ENCODE measurements around the gene ARHGAP24. TPM values are rescaled to one million over a fixed set of nuclear protein-coding genes. Genes with fewer than 3 reads are reported as not detected.

The ARHGAP24 gene
- total and polyA plus RNA-seq, 2 experiments from 2014 or later = 0.21 to 0.36 TPM

GRCh38 chr4:85826060-85826678 lies 351.2 kb downstream of the ARHGAP24 start:
- Histone ChIP-seq H3F3A (replicated peaks; ENCODE audit: low read depth) (no peaks in the 10 kb centered on the region), H3K4me1 (ENCODE audit: insufficient read depth) (peaks cover 56% of the 10 kb centered on the region), H2AFZ (peak overlapping the region; percentile 2; the same call in 1 of the 2 replicates), H3K27ac (ENCODE audit: low read depth) (peak overlapping the region; percentile 86), H3K27me3 (ENCODE audit: insufficient read depth) (no peaks in the 10 kb centered on the region), H4K20me1 (replicated peaks; ENCODE audit: insufficient read depth) (no peaks in the 10 kb centered on the region), H3K36me3 (ENCODE audit: insufficient read depth) (no peaks in the 10 kb centered on the region), H3K4me3 (peak overlapping the region; percentile 22; the same call in 1 of the 2 replicates), H3K9me2 (ENCODE audit: insufficient read depth) (no peaks in the 10 kb centered on the region), H3K79me2 (replicated peaks; ENCODE audit: insufficient read depth) (no peaks in the 10 kb centered on the region), H3K4me2 (peak overlapping the region; percentile 60)
- Mint-ChIP-seq H3K4me1 (peaks cover 46% of the 10 kb centered on the region), H3K27ac (peak overlapping the region; percentile 84), H3K9me3 (no peaks in the 10 kb centered on the region), H3K36me3 (ENCODE audit: low read depth) (no peaks in the 10 kb centered on the region), H3K27me3 (ENCODE audit: insufficient read depth, low read depth, poor library complexity) (no peaks in the 10 kb centered on the region), H3K4me3 (peak overlapping the region; percentile 43)
- TF ChIP-seq, protein P1, sequence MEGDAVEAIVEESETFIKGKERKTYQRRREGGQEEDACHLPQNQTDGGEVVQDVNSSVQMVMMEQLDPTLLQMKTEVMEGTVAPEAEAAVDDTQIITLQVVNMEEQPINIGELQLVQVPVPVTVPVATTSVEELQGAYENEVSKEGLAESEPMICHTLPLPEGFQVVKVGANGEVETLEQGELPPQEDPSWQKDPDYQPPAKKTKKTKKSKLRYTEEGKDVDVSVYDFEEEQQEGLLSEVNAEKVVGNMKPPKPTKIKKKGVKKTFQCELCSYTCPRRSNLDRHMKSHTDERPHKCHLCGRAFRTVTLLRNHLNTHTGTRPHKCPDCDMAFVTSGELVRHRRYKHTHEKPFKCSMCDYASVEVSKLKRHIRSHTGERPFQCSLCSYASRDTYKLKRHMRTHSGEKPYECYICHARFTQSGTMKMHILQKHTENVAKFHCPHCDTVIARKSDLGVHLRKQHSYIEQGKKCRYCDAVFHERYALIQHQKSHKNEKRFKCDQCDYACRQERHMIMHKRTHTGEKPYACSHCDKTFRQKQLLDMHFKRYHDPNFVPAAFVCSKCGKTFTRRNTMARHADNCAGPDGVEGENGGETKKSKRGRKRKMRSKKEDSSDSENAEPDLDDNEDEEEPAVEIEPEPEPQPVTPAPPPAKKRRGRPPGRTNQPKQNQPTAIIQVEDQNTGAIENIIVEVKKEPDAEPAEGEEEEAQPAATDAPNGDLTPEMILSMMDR (conservative IDR thresholded peaks at IDR 0.05; ENCODE audit: low read depth in 2 of 2) = peak in 1 of 2 experiments; percentile 34; a peak in 3 of 4 replicates
- TF ChIP-seq ETS1 (IDR thresholded peaks at IDR 0.05) = no peak
- DNase-seq (ENCODE audit: low spot score) (peak; percentile 75), ATAC-seq (peak; percentile 84)

- peaks cover 53% of the 10 kb centered on the region for H3K4me1 Mint-ChIP-seq
- H3K4me2 ChIP-seq = peak overlapping the region; percentile 17; the same call in 1 of the 2 replicates
- peaks cover under 1% of the 10 kb centered on the region for H3K27me3 Mint-ChIP-seq (ENCODE audit: insufficient read depth, low read depth, poor library complexity)
- no peaks in the 10 kb centered on the region for H3K36me3 ChIP-seq (ENCODE audit: insufficient read depth)
- no peaks in the 10 kb centered on the region for H3K9me2 ChIP-seq (ENCODE audit: insufficient read depth)
- peak overlapping the region; percentile 92 for H2AFZ ChIP-seq
- no peaks in the 10 kb centered on the region for H3K9me3 Mint-ChIP-seq
- no peak overlapping the region for H3K4me3 ChIP-seq
- ATAC-seq = no peak
- no peak overlapping the region for H3K27ac ChIP-seq (ENCODE audit: low read depth)
- H3F3A ChIP-seq (replicated peaks; ENCODE audit: low read depth) = no peaks in the 10 kb centered on the region
- no peaks in the 10 kb centered on the region for H3K36me3 Mint-ChIP-seq (ENCODE audit: low read depth)
- no peak overlapping the region for H3K4me3 Mint-ChIP-seq
- DNase-seq (ENCODE audit: low spot score) = no peak
- no peaks in the 10 kb centered on the region for H3K79me2 ChIP-seq (replicated peaks; ENCODE audit: insufficient read depth)
- H4K20me1 ChIP-seq (replicated peaks; ENCODE audit: insufficient read depth) = no peaks in the 10 kb centered on the region
- H3K27me3 ChIP-seq (ENCODE audit: insufficient read depth) = no peaks in the 10 kb centered on the region
- H3K4me1 ChIP-seq (ENCODE audit: insufficient read depth) = peaks cover 61% of the 10 kb centered on the region
- H3K27ac Mint-ChIP-seq = peak overlapping the region; percentile 65
- TF ChIP-seq EZH2 (IDR thresholded peaks at IDR 0.05; ENCODE audit: low read depth, unreplicated experiment) (no peak), ZNF114 (CRISPR knock-in tag; IDR thresholded peaks at IDR 0.05) (no peak), STAT1 (IDR thresholded peaks at IDR 0.05; ENCODE audit: unreplicated experiment) (no peak), REST (IDR thresholded peaks at IDR 0.05; ENCODE audit: unreplicated experiment) (no peak), EZH2phosphoT487 (IDR thresholded peaks at IDR 0.05; ENCODE audit: unreplicated experiment) (no peak), ZNF331 (CRISPR knock-in tag; IDR thresholded peaks at IDR 0.05; ENCODE audit: low read depth) (no peak), JUNB (IDR thresholded peaks at IDR 0.05; ENCODE audit: unreplicated experiment) (no peak), NANOG (IDR thresholded peaks at IDR 0.05; ENCODE audit: borderline replicate concordance) (no peak), POLR2AphosphoS5 (IDR thresholded peaks at IDR 0.05; ENCODE audit: low read depth) (no peak)
- TF ChIP-seq, protein P1 (conservative IDR thresholded peaks at IDR 0.05; ENCODE audit: low read depth in 2 of 2) = no peak
Observed at GRCh38 chr4:85828027-85828890, 353.3 kb downstream of the ARHGAP24 start.
